HL-60 (cell line): ENCODE data around the gene NUCB1.

ENCODE experiments used
- DNase-seq, 2 experiments: peaks; one replicate each; pipeline ENCODE4 v3.0.0-alpha.2; 2010 to 2020; ENCODE audit warnings: low read depth in 1 of 2, low spot score in 1 of 2
- H3K27ac ChIP-seq: fragments of 250-450 bp; sonication (Bioruptor Pico); replicated peaks from 2 replicates; pipeline ENCODE4 v1.5.1; 2020; ENCODE audit warnings: mild to moderate bottlenecking, moderate library complexity
- H3K27me3 ChIP-seq: fragments of 250-450 bp; sonication (Bioruptor Pico); 2 replicates; pipeline ENCODE4 v1.5.1; 2021; ENCODE audit warnings: mild to moderate bottlenecking, moderate library complexity; ENCODE audit not compliant: insufficient read depth, poor library complexity, severe bottlenecking
- H3K4me3 ChIP-seq: replicated peaks from 2 replicates; pipeline ENCODE4 v1.5.1; 2011; ENCODE audit warnings: mild to moderate bottlenecking, control low read depth, low read length; ENCODE audit not compliant: insufficient read depth
- CTCF ChIP-seq: IDR thresholded peaks from one replicate; pipeline ENCODE4 v1.5.1; 2011; ENCODE audit warnings: low read length, control low read depth, inconsistent platforms; ENCODE audit not compliant: insufficient read depth
- GABPA ChIP-seq: IDR thresholded peaks from 2 replicates; pipeline ENCODE4 v1.6.1; 2012; ENCODE audit warnings: low read depth
- POLR2AphosphoS5 ChIP-seq: IDR thresholded peaks from 2 replicates; pipeline ENCODE4 v1.6.1; 2012; ENCODE audit warnings: low read depth
- REST ChIP-seq: IDR thresholded peaks from 2 replicates; pipeline ENCODE4 v1.6.1; 2012; ENCODE audit warnings: low read depth; ENCODE audit not compliant: insufficient replicate concordance
- SPI1 ChIP-seq: IDR thresholded peaks from 2 replicates; pipeline ENCODE4 v1.6.1; 2012; ENCODE audit warnings: low read depth, mild to moderate bottlenecking, borderline replicate concordance

Gene NUCB1

GRCh38 chr19:48970923-48971395, 70.8 kb downstream of the NUCB1 start:
- peak in 1 of 2 experiments; percentile 79 for DNase-seq
- no peak overlapping the region for H3K4me3 ChIP-seq
- TF ChIP-seq REST (no peak), SPI1 (peak; percentile 82), POLR2AphosphoS5 (no peak), GABPA (no peak), CTCF (peak; percentile 91)
- no peaks in the 10 kb centered on the region for H3K27me3 ChIP-seq
- no peak overlapping the region for H3K27ac ChIP-seq
